T-cell (primary cell): Measurements from ENCODE around the gene DNAJB8. TPM values are rescaled to one million over a fixed set of nuclear protein-coding genes. Genes with fewer than 3 reads are reported as not detected.

Source experiments
- ATAC-seq, 4 experiments: fragments of 200-7000 bp in 3 of 4; fragments of 150-1000 bp in 1 of 4; cut with Tn5 transposase; replicated peaks in 1 of 4; 1 replicate in 3 of 4; 2 replicates in 1 of 4; pipeline ENCODE4 v1.10.0; 2021; ENCODE audit warnings: moderate library complexity in 3 of 4, mild to moderate bottlenecking in 2 of 4, moderate number of reproducible peaks in 1 of 4
- CTCF ChIA-PET, 2 donors: fragments of 300-600 bp; sonication (Branson Sonifier 250); formaldehyde crosslinking; loops; one replicate each; lab custom pipeline; 2022; ENCODE audit warnings: antibody characterized with exemption in 2 of 2; lab: Charles Lee
- POLR2A ChIA-PET, 2 donors: fragments of 300-600 bp; sonication (Branson Sonifier 250); formaldehyde crosslinking; loops; one replicate each; lab custom pipeline; 2022; ENCODE audit warnings: antibody characterized with exemption in 2 of 2; lab: Charles Lee
- DNase-seq, 35 experiments: peaks; one replicate each; pipeline versions ENCODE4 v3.0.0 to v3.0.0-alpha.2; 2013 to 2023
- H3K27ac ChIP-seq: one replicate; pipeline ENCODE4 v1.5.1; 2013; ENCODE audit warnings: low read length
- H3K27me3 ChIP-seq, 2 experiments: replicated peaks in 1 of 2; 1 replicate in 1 of 2; 2 replicates in 1 of 2; pipeline versions ENCODE4 v1.6.1 to v1.7.0; 2013; ENCODE audit warnings: low read length in 1 of 2, mixed read lengths in 1 of 2; ENCODE audit not compliant: control insufficient read depth in 2 of 2, insufficient read depth in 2 of 2; ENCODE audit errors: extremely low read depth in 1 of 2
- H3K36me3 ChIP-seq, 2 donors: 1 replicate in 1 of 2; 2 replicates in 1 of 2; pipeline versions ENCODE4 v1.6.1 to v1.7.0; 2013; ENCODE audit warnings: low read length in 1 of 2; ENCODE audit not compliant: control insufficient read depth in 2 of 2, insufficient read depth in 1 of 2; ENCODE audit errors: extremely low read depth in 1 of 2
- H3K4me1 ChIP-seq, 2 experiments: 1 replicate in 1 of 2; 2 replicates in 1 of 2; pipeline versions ENCODE4 v1.6.1 to v1.7.0; 2013; ENCODE audit warnings: low read length in 2 of 2, mixed read lengths in 1 of 2; ENCODE audit not compliant: insufficient read depth in 2 of 2, control insufficient read depth in 1 of 2; ENCODE audit errors: extremely low read depth in 1 of 2
- H3K4me3 ChIP-seq, 2 donors: 1 replicate in 1 of 2; 2 replicates in 1 of 2; pipeline versions ENCODE4 v1.5.1 to v1.7.0; 2013; ENCODE audit warnings: mild to moderate bottlenecking in 2 of 2, low read length in 1 of 2, moderate library complexity in 1 of 2; ENCODE audit not compliant: control insufficient read depth in 1 of 2; ENCODE audit errors: extremely low read depth in 1 of 2
- H3K9me3 ChIP-seq: 2 replicates; pipeline ENCODE4 v1.7.0; 2013
- H3K27ac Mint-ChIP-seq, 2 donors: one replicate each; pipeline ENCODE4 v1.8.0; 2020 to 2021; ENCODE audit warnings: mild to moderate bottlenecking in 2 of 2, mixed read lengths in 2 of 2
- H3K27me3 Mint-ChIP-seq, 2 donors: one replicate each; pipeline ENCODE4 v1.8.0; 2021 to 2022; ENCODE audit warnings: mixed read lengths in 2 of 2
- H3K36me3 Mint-ChIP-seq: one replicate; pipeline ENCODE4 v1.8.0; 2021; ENCODE audit warnings: mixed read lengths
- H3K4me1 Mint-ChIP-seq, 3 donors: one replicate each; pipeline ENCODE4 v1.8.0; 2020 to 2022; ENCODE audit warnings: mixed read lengths in 3 of 3, mild to moderate bottlenecking in 1 of 3
- H3K4me3 Mint-ChIP-seq, 3 donors: one replicate each; pipeline ENCODE4 v1.8.0; 2020 to 2022; ENCODE audit warnings: mild to moderate bottlenecking in 3 of 3, mixed read lengths in 3 of 3, moderate library complexity in 3 of 3
- H3K9me3 Mint-ChIP-seq, 3 donors: one replicate each; pipeline ENCODE4 v1.8.0; 2020 to 2022; ENCODE audit warnings: mixed read lengths in 3 of 3
- WGBS: methylation state at CpG from one replicate; pipeline ENCODE4 v1.1.5; 2013; ENCODE audit warnings: missing lambda C conversion rate; ENCODE audit not compliant: insufficient coverage; 5-methylcytosine and 5-hydroxymethylcytosine counted together
- total RNA-seq, 35 experiments: library from RNA in 6 of 35; stranded (reverse) in 6 of 35; fragments of 120-200 nt in 1 of 35; gene quantifications; one replicate each; pipeline versions ENCODE4 v1.2.1 to v1.2.4 and lab custom pipeline; 2013 to 2026

The DNAJB8 gene
- total RNA-seq, 5 donors from 2014 or later (not counting 1 experiment from before 2014, with no cell fraction given) = not detected

DNA sequence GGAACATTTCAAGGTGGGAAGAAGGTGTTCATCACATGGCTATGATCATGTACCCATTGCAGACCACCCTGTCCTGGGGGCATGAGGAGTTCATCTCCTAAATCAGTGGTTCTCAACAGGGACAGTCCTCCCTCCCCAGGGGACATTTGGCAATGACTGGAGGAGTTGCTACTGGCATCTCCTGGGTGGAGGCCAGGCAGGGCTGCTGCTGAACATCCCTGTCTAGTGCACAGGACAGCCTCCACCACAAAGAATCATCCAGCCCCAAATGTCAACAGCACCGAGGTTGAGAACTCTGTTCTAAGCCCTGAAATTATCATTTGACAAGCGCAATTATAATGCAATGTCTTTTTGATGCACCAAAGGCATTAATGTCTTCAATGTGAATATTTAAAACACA, 4.4 kb upstream of the DNAJB8 start:
- ChIA-PET CTCF (no interaction called here), POLR2A (no interaction called here)
- no peaks in the 10 kb centered on the region for H3K9me3 ChIP-seq
- H3K4me1 ChIP-seq = peaks cover 0 to 6% of the 10 kb centered on the region in 2 experiments
- DNase-seq (no peak), ATAC-seq (no peak)
- H3K9me3 Mint-ChIP-seq = no peaks in the 10 kb centered on the region
- no peak overlapping the region for H3K27ac ChIP-seq
- H3K4me3 Mint-ChIP-seq = no peak overlapping the region
- H3K36me3 Mint-ChIP-seq = no peaks in the 10 kb centered on the region
- no peaks in the 10 kb centered on the region for H3K36me3 ChIP-seq
- no peak overlapping the region for H3K27ac Mint-ChIP-seq
- H3K4me3 ChIP-seq = no peak overlapping the region
- H3K27me3 Mint-ChIP-seq = peaks cover 22 to 25% of the 10 kb centered on the region in 2 donors
- WGBS = 100% methylated on average over 1 of the region's 2 CpGs
- peaks cover 0 to 46% of the 10 kb centered on the region in 2 experiments for H3K27me3 ChIP-seq
- H3K4me1 Mint-ChIP-seq = peaks cover 4 to 13% (median 7%) of the 10 kb centered on the region in 3 donors

DNA sequence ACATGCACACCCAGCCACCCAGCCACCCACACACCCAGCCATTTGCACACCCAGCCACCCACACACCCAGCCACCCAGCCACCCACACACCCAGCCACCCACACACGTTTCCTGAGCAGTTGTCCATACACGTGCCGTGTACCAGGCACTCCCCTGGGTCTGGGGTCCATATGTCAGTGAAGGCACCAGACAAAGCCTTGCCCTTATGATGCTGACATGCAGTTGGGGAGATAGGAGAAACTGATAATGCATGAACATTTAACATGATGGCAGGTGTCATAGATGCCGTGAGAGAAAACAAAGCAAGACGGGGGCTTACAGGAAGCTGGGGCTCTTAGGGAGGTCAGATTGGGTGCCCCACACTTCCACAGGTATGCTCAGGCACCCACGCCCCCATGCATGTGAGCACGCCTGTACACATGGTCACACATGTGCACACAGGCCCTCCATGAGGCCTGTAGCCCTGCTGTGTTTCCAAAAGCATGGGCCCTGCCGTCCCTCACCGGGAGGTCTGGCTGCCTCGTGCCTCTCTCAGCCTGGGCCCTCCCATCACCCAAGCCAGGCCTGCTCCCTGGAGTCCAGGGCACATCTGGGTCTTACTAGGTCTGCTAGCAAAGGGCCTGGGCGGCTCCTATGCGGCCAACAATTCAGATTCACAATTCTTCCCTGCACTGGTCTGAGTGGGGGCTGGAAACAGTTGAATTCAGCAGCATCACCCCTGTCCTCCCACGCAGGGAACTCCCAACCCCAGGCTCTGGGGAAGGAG, 3.6 kb upstream of the DNAJB8 start:
- Histone ChIP-seq H3K27ac (no peak overlapping the region), H3K36me3 (no peaks in the 10 kb centered on the region), H3K4me3 (no peak overlapping the region), H3K4me1 (peaks cover 0 to 6% of the 10 kb centered on the region in 2 experiments), H3K9me3 (no peaks in the 10 kb centered on the region), H3K27me3 (peaks cover 0 to 47% of the 10 kb centered on the region in 2 experiments)
- ATAC-seq = no peak
- CTCF ChIA-PET = no interaction called here
- H3K36me3 Mint-ChIP-seq = no peaks in the 10 kb centered on the region
- H3K4me3 Mint-ChIP-seq = no peak overlapping the region
- no peak for DNase-seq
- POLR2A ChIA-PET = no interaction called here
- no peak overlapping the region for H3K27ac Mint-ChIP-seq
- H3K27me3 Mint-ChIP-seq = peaks cover 26 to 28% of the 10 kb centered on the region in 2 donors
- H3K4me1 Mint-ChIP-seq = peaks cover 4 to 16% (median 7%) of the 10 kb centered on the region in 3 donors
- WGBS = 70% methylated on average over 9 of the region's 13 CpGs
- no peaks in the 10 kb centered on the region for H3K9me3 Mint-ChIP-seq

- ChIA-PET POLR2A (interaction anchor here in 1 of 2 donors (0.6 kb wide), 1 partner anchor 360 kb away, joined by 8 read pairs; no protein-coding TSS in a partner anchor), CTCF (interaction anchor here in 1 of 2 donors (0.5 kb wide), 1 partner anchor 395 kb away, joined by 3 read pairs; no protein-coding TSS in a partner anchor)
- WGBS = 74% methylated on average over 6 of the region's 6 CpGs
- Histone ChIP-seq H3K4me3 (no peak overlapping the region), H3K27me3 (peaks cover 0 to 50% of the 10 kb centered on the region in 2 experiments), H3K9me3 (no peaks in the 10 kb centered on the region), H3K36me3 (no peaks in the 10 kb centered on the region), H3K27ac (no peak overlapping the region), H3K4me1 (peaks cover 0 to 6% of the 10 kb centered on the region in 2 experiments)
- peaks cover 4 to 22% (median 7%) of the 10 kb centered on the region in 3 donors for H3K4me1 Mint-ChIP-seq
- H3K9me3 Mint-ChIP-seq = no peaks in the 10 kb centered on the region
- no peak overlapping the region for H3K27ac Mint-ChIP-seq
- no peak overlapping the region for H3K4me3 Mint-ChIP-seq
- peaks cover 30 to 35% of the 10 kb centered on the region in 2 donors for H3K27me3 Mint-ChIP-seq
- DNase-seq (no peak), ATAC-seq (no peak)
- H3K36me3 Mint-ChIP-seq = no peaks in the 10 kb centered on the region
These were observed 2.9 kb upstream of the DNAJB8 start for GRCh38 chr3:128469556-128469955.

GRCh38 chr3:128468791-128469527, 2.3 kb upstream of the DNAJB8 start:
- WGBS = 84% methylated on average over 7 of the region's 10 CpGs
- CTCF ChIA-PET = interaction anchor here in 1 of 2 donors (0.5 kb wide), 1 partner anchor 395 kb away, joined by 3 read pairs; no protein-coding TSS in a partner anchor
- Histone ChIP-seq H3K9me3 (no peaks in the 10 kb centered on the region), H3K4me1 (peaks cover 0 to 6% of the 10 kb centered on the region in 2 experiments), H3K36me3 (no peaks in the 10 kb centered on the region), H3K27ac (no peak overlapping the region), H3K27me3 (peaks cover 0 to 52% of the 10 kb centered on the region in 2 experiments), H3K4me3 (no peak overlapping the region)
- H3K27ac Mint-ChIP-seq = no peak overlapping the region
- DNase-seq (no peak), ATAC-seq (no peak)
- POLR2A ChIA-PET = interaction anchor here in 1 of 2 donors (0.6 kb wide), 1 partner anchor 360 kb away, joined by 8 read pairs; no protein-coding TSS in a partner anchor
- no peak overlapping the region for H3K4me3 Mint-ChIP-seq
- peaks cover 4 to 23% (median 7%) of the 10 kb centered on the region in 3 donors for H3K4me1 Mint-ChIP-seq
- H3K36me3 Mint-ChIP-seq = no peaks in the 10 kb centered on the region
- peaks cover 30 to 35% of the 10 kb centered on the region in 2 donors for H3K27me3 Mint-ChIP-seq
- H3K9me3 Mint-ChIP-seq = no peaks in the 10 kb centered on the region

GRCh38 chr3:128468285-128468790, 1.6 kb upstream of the DNAJB8 start:
- Mint-ChIP-seq H3K4me3 (no peak overlapping the region), H3K27ac (no peak overlapping the region), H3K27me3 (peaks cover 25 to 35% of the 10 kb centered on the region in 2 donors), H3K9me3 (no peaks in the 10 kb centered on the region), H3K4me1 (peaks cover 4 to 23% (median 7%) of the 10 kb centered on the region in 3 donors), H3K36me3 (no peaks in the 10 kb centered on the region)
- DNase-seq (no peak), ATAC-seq (no peak)
- Histone ChIP-seq H3K27ac (no peak overlapping the region), H3K4me1 (peaks cover 0 to 6% of the 10 kb centered on the region in 2 experiments), H3K9me3 (no peaks in the 10 kb centered on the region), H3K4me3 (no peak overlapping the region), H3K27me3 (peaks cover 0 to 55% of the 10 kb centered on the region in 2 experiments), H3K36me3 (no peaks in the 10 kb centered on the region)
- ChIA-PET CTCF (no interaction called here), POLR2A (no interaction called here)
- 85% methylated on average over 12 of the region's 17 CpGs for WGBS

GRCh38 chr3:128464702-128465101, 2.0 kb downstream of the DNAJB8 start:
- no peak overlapping the region for H3K27ac ChIP-seq
- POLR2A ChIA-PET = no interaction called here
- Mint-ChIP-seq H3K27me3 (peaks cover 27 to 33% of the 10 kb centered on the region in 2 donors), H3K4me1 (peaks cover 4 to 23% (median 7%) of the 10 kb centered on the region in 3 donors), H3K4me3 (no peak overlapping the region), H3K36me3 (no peaks in the 10 kb centered on the region), H3K9me3 (no peaks in the 10 kb centered on the region), H3K27ac (no peak overlapping the region)
- WGBS = 55% methylated on average over 1 of the region's 1 CpG
- no peak overlapping the region for H3K4me3 ChIP-seq
- DNase-seq (no peak), ATAC-seq (no peak)
- no peaks in the 10 kb centered on the region for H3K9me3 ChIP-seq
- CTCF ChIA-PET = no interaction called here
- peaks cover 0 to 64% of the 10 kb centered on the region in 2 experiments for H3K27me3 ChIP-seq
- no peaks in the 10 kb centered on the region for H3K36me3 ChIP-seq
- H3K4me1 ChIP-seq = peaks cover 0 to 6% of the 10 kb centered on the region in 2 experiments
